Natural killer cell (primary cell): Measurements from ENCODE around the gene SYMPK. TPM values are rescaled to one million over a fixed set of nuclear protein-coding genes. Genes with fewer than 3 reads are reported as not detected.

Experiments
- ATAC-seq, 3 donors: fragments of 150-1000 bp in 2 of 3; fragments of 200-7000 bp in 1 of 3; cut with Tn5 transposase; 1 replicate in 1 of 3; 2 replicates in 2 of 3; pipeline ENCODE4 v1.10.0; 2021; ENCODE audit warnings: mild to moderate bottlenecking in 2 of 3, moderate library complexity in 2 of 3
- DNase-seq, 2 donors: peaks; one replicate each; pipeline versions ENCODE4 v3.0.0 to v3.0.0-alpha.2; 2013 to 2021; ENCODE audit warnings: mixed read lengths in 1 of 2
- H3K27ac ChIP-seq: one replicate; pipeline ENCODE4 v1.5.1; 2013; ENCODE audit warnings: mild to moderate bottlenecking, low read length
- H3K27me3 ChIP-seq: one replicate; pipeline ENCODE4 v1.6.1; 2013; ENCODE audit warnings: low read length; ENCODE audit not compliant: control insufficient read depth, insufficient read depth
- H3K36me3 ChIP-seq: one replicate; pipeline ENCODE4 v1.6.1; 2013; ENCODE audit warnings: low read length; ENCODE audit not compliant: control insufficient read depth, insufficient read depth
- H3K4me1 ChIP-seq: one replicate; pipeline ENCODE4 v1.6.1; 2013; ENCODE audit warnings: low read length; ENCODE audit not compliant: control insufficient read depth, insufficient read depth
- H3K4me3 ChIP-seq: one replicate; pipeline ENCODE4 v1.5.1; 2013; ENCODE audit warnings: low read length
- H3K9me3 ChIP-seq: one replicate; pipeline ENCODE4 v1.6.1; 2013; ENCODE audit warnings: low read length; ENCODE audit not compliant: control insufficient read depth, insufficient read depth
- H3K27ac Mint-ChIP-seq, 2 donors: one replicate each; pipeline ENCODE4 v1.8.0; 2022; ENCODE audit warnings: mild to moderate bottlenecking in 2 of 2, mixed read lengths in 2 of 2, moderate library complexity in 1 of 2
- H3K27me3 Mint-ChIP-seq, 2 donors: one replicate each; pipeline ENCODE4 v1.8.0; 2022; ENCODE audit warnings: low read depth in 2 of 2, mixed read lengths in 2 of 2
- H3K36me3 Mint-ChIP-seq: one replicate; pipeline ENCODE4 v1.8.0; 2022; ENCODE audit warnings: mixed read lengths
- H3K4me1 Mint-ChIP-seq, 2 donors: one replicate each; pipeline ENCODE4 v1.8.0; 2022; ENCODE audit warnings: mixed read lengths in 2 of 2
- H3K4me3 Mint-ChIP-seq: one replicate; pipeline ENCODE4 v1.8.0; 2022; ENCODE audit warnings: mild to moderate bottlenecking, moderate library complexity, mixed read lengths
- H3K9me3 Mint-ChIP-seq, 2 donors: one replicate each; pipeline ENCODE4 v1.8.0; 2022; ENCODE audit warnings: mixed read lengths in 2 of 2
- CTCF ChIP-seq: fragments of 200-600 bp; IDR thresholded peaks from one replicate; pipeline ENCODE4 v1.8.0; 2022; ENCODE audit warnings: antibody characterized with exemption
- WGBS: methylation state at CpG from one replicate; pipeline ENCODE4 v1.1.7; 2013; ENCODE audit warnings: missing lambda C conversion rate; ENCODE audit not compliant: insufficient coverage; 5-methylcytosine and 5-hydroxymethylcytosine counted together
- intact Hi-C: fragments of 100-400 bp; cut with micrococcal nuclease; formaldehyde crosslinking; loops from one replicate; pipeline ENCODE4 v1.14.2; 2022
- total RNA-seq, 4 donors: library from RNA; stranded (reverse); fragments of 120-200 nt in 1 of 4; gene quantifications; one replicate each; pipeline versions ENCODE4 v1.2.3 to v1.2.4, GENCODE V29; 2013 to 2022

The SYMPK gene
- total RNA-seq, 3 donors from 2014 or later (not counting 1 experiment from before 2014, with no cell fraction given) = 86.4 to 94.8 (median 86.7) TPM

GRCh38 chr19:45768984-45769782, 93.8 kb downstream of the SYMPK start, which contains the start of gene SIX5:
SIX5 (minus strand) TSS chr19:45769252; CDS start chr19:45768844, 408 bp downstream.
- DNase-seq (peak; percentile 94 to 98), ATAC-seq (peak; percentile 72 to 89 (median 75))
- Mint-ChIP-seq H3K4me1 (peaks cover 5 to 28% of the 10 kb centered on the region in 2 donors), H3K27me3 (peaks cover 0 to 7% of the 10 kb centered on the region in 2 donors), H3K9me3 (no peaks in the 10 kb centered on the region), H3K4me3 (peak within 1 kb of the TSS; percentile 90), H3K36me3 (no peaks in the 10 kb centered on the region), H3K27ac (peak within 1 kb of the TSS; percentile 91 to 92)
- no peak for TF ChIP-seq CTCF
- H3K27ac ChIP-seq = peak within 1 kb of the TSS; percentile 61
- H3K27me3 ChIP-seq = peaks cover 11% of the 10 kb centered on the region
- WGBS = under 1% methylated on average over 70 of the region's 70 CpGs
- intact Hi-C loops = no loop called here
- peaks cover 31% of the 10 kb centered on the region for H3K4me1 ChIP-seq
- H3K9me3 ChIP-seq = no peaks in the 10 kb centered on the region
- peak within 1 kb of the TSS; percentile 95 for H3K4me3 ChIP-seq
- H3K36me3 ChIP-seq = no peaks in the 10 kb centered on the region

GRCh38 chr19:45768655-45768983, 94.3 kb downstream of the SYMPK start:
- H3K27ac ChIP-seq = peak overlapping the region; percentile 59
- no peaks in the 10 kb centered on the region for H3K9me3 Mint-ChIP-seq
- peaks cover 11% of the 10 kb centered on the region for H3K27me3 ChIP-seq
- H3K36me3 Mint-ChIP-seq = no peaks in the 10 kb centered on the region
- WGBS = under 1% methylated on average over 33 of the region's 33 CpGs
- peaks cover 5 to 28% of the 10 kb centered on the region in 2 donors for H3K4me1 Mint-ChIP-seq
- no peaks in the 10 kb centered on the region for H3K36me3 ChIP-seq
- peak overlapping the region; percentile 95 for H3K4me3 ChIP-seq
- peaks cover 0 to 7% of the 10 kb centered on the region in 2 donors for H3K27me3 Mint-ChIP-seq
- peak overlapping the region; percentile 91 to 92 for H3K27ac Mint-ChIP-seq
- H3K4me3 Mint-ChIP-seq = peak overlapping the region; percentile 90
- no peaks in the 10 kb centered on the region for H3K9me3 ChIP-seq
- TF ChIP-seq CTCF = no peak
- intact Hi-C loops = no loop called here
- DNase-seq (peak; percentile 43 to 64), ATAC-seq (no peak)
- peaks cover 31% of the 10 kb centered on the region for H3K4me1 ChIP-seq

- no peaks in the 10 kb centered on the region for H3K9me3 ChIP-seq
- Mint-ChIP-seq H3K4me1 (peaks cover 5 to 28% of the 10 kb centered on the region in 2 donors), H3K27ac (peak overlapping the region in 1 of 2 donors; percentile 91), H3K4me3 (peak overlapping the region; percentile 81), H3K36me3 (no peaks in the 10 kb centered on the region), H3K27me3 (peaks cover 0 to 7% of the 10 kb centered on the region in 2 donors), H3K9me3 (no peaks in the 10 kb centered on the region)
- no peak for ATAC-seq
- H3K36me3 ChIP-seq = no peaks in the 10 kb centered on the region
- DNase-seq = peak in 1 of 2 donors; percentile 40
- no peak overlapping the region for H3K27ac ChIP-seq
- H3K4me1 ChIP-seq = peaks cover 31% of the 10 kb centered on the region
- intact Hi-C loops = no loop called here
- no peak for TF ChIP-seq CTCF
- 3% methylated on average over 102 of the region's 102 CpGs for WGBS
- H3K4me3 ChIP-seq = peak overlapping the region; percentile 30
- H3K27me3 ChIP-seq = peaks cover 11% of the 10 kb centered on the region
Observed at GRCh38 chr19:45767881-45768654, 94.9 kb downstream of the SYMPK start.
